ENCODE results near the gene AGBL1.

- TF ChIP-seq, protein P1, sequence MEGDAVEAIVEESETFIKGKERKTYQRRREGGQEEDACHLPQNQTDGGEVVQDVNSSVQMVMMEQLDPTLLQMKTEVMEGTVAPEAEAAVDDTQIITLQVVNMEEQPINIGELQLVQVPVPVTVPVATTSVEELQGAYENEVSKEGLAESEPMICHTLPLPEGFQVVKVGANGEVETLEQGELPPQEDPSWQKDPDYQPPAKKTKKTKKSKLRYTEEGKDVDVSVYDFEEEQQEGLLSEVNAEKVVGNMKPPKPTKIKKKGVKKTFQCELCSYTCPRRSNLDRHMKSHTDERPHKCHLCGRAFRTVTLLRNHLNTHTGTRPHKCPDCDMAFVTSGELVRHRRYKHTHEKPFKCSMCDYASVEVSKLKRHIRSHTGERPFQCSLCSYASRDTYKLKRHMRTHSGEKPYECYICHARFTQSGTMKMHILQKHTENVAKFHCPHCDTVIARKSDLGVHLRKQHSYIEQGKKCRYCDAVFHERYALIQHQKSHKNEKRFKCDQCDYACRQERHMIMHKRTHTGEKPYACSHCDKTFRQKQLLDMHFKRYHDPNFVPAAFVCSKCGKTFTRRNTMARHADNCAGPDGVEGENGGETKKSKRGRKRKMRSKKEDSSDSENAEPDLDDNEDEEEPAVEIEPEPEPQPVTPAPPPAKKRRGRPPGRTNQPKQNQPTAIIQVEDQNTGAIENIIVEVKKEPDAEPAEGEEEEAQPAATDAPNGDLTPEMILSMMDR (IDR thresholded peaks at IDR 0.05), result no peak
- TF ChIP-seq POLR2A (IDR thresholded peaks at IDR 0.05), result no peak
Observed at GRCh38 chr15:86764021-86764420, 684.4 kb downstream of the AGBL1 start.

All from Peyer's patch (tissue), 4 donors.